GM21723 (cell line): Measurements from ENCODE around the gene TSPAN3.
A peak's percentile ranks its signal among the peaks of the same experiment; 100 is the strongest.

Experiments used
- ATAC-seq: cut with Tn5 transposase; IDR thresholded peaks from one replicate; pipeline ENCODE4 v1.9.1; 2021; ENCODE audit warnings: mild to moderate bottlenecking, moderate library complexity; ENCODE audit not compliant: unreplicated experiment

TSPAN3 gene

DNA sequence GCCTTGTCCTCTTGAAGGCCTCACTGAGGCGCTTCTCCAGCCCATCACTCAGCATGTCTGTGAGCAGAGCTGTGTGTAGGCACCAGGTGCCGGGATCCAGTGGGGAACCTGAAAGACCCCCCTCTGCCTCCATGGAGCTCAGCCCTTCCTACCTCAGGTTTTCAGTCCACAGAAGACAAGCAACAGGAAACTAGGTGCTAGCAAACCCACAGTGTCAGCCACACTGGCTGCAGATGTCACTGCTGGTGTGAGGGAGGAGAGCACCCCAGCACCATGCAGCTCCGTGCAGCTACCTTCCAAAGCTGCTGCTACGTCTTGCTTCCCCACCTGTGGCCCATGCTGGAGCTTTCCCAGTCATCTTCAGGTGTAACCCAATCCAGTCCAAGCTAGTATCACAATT, 58.0 kb downstream of the TSPAN3 start:
- ATAC-seq, result no peak

DNA sequence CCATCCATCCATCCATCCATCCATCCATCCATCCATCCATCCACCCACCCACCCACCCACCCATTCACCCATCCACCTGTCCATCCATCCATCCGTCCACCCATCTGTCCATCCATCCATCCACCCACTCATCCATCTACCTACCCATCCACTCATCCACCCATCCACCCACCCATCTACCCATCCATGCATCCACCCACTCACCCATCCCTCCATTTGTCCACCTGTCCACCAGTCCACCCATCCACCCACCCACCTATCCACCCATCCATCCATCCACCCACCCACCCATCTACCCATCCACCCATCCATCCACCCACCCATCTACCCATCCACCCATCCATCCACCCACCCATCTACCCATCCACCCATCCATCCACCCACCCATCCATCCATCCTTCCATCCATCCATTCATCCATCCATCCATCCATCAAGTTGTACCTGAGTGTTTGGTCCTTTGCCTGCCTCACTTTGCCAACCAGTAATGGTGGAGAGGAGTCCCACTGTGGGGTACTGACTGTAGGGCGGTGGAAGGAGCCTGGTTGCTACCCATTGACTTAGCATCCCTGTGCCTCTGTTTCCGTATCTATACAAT, 58.7 kb downstream of the TSPAN3 start:
- ATAC-seq, result no peak

DNA sequence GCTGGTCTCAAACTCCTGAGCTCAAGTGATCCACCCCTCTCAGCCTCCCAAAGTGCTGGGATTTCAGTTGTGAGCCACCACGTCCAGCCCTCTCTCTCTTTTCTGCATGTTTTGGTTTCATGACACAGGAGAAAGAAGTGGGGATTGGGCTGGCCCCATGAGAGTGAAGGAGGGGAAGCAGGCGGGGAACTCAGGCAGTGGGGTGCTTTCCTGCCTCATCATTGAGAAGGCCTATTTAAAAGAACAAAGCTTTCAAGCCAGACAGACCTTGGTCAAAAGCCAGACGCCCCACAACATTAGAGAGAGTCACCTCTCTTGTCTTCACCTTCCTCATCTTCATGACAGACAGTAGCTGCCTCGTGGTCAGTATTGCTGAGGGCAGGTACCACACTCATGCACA, 60.1 kb downstream of the TSPAN3 start:
- ATAC-seq, result no peak

DNA sequence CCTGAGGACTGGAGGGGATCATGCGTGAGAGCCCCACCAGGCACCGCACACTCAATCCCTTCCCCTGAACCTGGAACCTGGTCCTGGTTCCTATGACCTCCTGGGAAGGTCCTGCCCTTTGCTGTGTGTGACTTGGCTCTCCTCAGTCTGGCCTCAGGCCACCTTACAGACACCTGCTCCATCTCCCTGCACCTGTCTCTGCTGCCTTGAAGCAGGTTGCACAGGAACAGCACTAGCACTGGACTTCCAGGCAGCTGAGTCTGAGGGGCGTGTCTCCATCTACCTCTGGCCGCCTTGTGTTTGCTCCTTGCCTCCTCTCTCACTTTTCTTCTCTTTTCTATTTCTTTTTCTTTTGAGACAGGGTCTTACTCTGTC, 60.6 kb downstream of the TSPAN3 start:
- ATAC-seq, result no peak

DNA sequence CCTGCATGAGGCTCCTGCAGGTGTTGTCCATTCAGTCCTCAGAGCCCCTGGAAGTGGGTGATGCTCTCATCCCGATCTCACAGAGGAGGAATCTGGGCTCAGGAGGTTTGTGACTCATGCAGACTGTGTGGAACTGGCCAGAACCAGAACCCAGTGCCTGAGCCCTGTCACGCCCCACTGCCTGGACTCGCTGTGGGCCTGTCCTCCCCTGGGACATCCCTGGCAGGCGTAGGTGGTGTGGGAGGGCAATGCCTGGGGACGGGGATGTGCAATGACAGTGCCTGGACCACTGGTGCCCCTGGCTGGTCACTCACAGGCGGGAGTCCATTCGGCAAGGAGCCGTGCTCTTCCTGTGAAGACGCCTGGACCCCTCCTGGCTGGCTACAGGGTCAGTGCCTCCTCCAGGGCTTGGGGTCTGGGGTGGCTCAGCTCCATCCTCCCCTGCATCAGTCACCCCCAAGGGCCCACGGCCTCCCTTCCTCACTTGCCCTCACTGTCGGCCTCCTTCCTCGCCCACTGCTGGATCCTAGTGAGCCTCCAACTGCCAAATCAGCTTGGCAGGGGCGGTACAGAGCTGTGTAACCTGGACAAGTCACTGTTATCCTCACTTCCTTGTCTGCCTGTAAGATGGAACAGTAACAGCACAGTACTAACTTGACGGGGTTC, 61.1 kb downstream of the TSPAN3 start:
- ATAC-seq, result no peak

DNA sequence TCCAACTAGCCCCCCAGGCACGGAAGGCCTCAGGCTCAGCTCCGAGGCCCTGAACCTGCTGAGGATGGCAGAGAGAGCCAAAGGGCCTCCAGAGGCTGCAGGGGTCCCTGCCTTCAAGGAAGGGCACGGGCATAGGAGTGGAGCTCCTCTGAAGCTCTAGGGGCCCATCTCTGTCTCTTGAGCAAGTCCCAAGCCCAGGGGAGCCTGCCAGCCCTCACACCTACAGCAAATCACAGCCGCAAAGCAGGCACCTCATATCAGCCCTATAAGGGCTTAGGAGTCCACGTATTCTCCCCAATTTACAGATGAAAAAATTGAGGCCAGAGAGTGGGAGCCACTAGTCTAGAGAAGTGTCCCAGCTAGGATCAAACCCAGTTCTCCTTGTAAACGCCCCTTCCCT, 61.7 kb downstream of the TSPAN3 start:
- no peak for ATAC-seq

DNA sequence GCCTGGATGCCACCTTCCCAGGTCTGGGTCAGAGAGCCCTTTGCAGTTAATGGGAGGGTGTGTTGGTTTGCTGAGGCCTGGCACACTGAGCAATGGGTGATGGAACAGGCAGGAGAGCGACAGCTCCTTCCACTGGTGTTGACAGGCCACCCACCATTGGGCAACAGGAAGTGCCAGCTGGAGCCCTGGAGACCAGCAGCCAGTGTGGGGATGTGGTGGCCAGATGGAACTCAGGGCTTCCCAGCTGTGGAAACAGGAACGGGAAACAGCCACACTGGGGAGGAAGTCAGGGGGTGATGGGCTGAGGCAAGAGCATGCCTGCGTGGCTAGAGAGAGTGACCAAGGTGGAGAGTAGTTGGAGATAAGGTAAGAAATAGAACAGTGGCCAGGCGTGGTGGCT, 66.7 kb downstream of the TSPAN3 start:
- no peak for ATAC-seq

DNA sequence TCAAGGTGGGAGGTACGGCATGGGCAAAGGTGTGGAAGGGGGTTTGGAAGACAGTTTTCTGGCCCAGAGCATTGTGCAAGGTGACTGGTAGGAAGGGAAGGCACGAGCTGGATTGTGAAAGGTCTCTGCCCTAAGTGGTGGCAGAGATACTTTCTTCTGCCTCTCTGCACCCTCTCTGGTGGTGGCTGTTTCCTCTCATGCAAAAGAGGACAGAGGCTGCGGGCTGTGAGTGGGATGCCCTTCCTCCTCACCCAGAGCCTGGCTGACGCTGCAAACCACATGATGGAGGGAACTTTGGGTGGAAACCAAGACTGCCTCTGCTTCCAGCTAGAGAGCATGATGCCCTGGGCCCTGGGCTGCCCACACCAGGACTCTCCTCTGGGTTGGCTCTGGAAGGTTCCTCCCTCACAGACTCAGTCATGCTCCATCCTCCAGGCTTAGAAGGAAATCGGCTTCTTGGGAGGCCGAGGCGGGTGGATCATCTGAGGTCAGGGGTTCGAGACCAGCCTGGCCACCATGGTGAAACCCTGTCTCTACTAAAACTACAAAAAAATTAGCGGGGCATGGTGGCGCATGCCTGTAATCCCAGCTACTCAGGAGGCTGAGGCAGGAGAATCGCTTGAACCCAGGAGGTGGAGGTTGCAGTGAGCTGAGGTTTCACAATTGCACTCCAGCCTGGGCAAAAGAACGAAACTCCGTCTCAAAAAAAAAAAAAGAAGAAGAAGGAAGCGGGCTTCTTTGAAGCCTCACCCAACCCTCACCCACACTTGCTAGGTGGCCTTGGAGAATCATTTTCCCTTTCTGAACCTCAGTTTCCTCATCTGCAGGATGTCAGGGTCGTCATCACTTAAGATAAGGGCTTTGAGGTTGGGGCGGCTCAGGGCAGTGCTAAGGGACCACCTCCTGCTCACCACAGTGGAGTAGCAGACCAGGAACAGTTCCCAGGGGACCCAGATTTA, 67.7 kb downstream of the TSPAN3 start:
- ATAC-seq, result peak; percentile 78

DNA sequence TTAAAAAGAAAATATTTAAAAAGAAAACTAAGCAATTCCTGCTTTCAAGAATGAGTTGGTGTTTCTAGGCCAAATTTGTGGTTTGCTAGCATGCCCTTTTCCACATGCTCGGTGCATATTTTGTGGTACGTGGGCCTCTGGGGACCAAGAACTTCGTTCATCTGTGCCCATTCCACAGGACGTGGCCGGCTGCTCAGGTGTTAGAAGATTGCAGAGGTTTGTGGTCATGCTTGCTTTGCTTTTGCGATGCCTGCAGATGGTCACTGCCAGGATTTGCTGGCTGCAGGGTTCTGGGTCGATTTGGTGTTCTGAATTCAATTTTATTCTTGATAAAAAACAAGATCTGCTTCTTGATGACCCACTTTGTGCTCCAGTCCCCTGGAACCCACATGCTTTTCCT, 68.5 kb downstream of the TSPAN3 start:
- no peak for ATAC-seq

DNA sequence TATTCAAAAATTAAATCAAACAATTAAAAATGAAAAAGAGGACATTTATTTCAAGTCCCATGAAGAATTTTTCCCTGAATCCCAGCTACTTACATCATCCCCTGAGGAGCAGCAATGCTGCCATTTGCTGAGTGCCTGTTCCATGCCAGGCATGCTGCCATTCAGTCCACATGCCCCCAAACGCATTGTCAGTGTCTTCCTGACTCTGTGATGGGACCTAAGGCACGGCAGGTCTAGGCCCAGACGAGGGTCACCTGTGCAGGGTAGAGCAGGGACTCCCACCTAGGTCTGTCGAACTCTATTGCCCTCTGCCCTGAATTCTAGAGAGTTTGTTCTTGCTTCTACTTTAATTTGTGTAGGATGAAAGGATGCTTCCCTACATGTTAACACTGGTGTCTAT, 68.9 kb downstream of the TSPAN3 start:
- no peak for ATAC-seq

DNA sequence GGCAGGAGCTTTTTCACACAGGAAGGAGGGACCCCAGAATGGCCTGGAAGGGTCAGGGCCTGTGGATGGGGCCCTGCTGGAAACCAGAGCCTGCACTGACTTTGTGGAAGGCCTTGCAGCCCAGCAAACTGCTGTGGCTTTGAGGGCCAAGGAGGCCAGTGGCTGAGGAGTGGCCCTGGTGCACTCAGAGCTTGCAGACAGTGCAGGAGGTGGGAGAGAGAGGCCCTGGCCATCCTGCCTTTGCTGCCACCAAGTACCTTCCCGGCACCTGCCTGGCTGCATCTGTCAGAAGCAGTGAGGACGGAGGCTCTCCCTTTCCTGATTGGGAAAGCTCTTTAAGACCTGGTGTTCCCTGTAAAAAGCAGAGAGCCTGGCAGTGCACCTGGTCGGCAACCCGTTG, 69.6 kb downstream of the TSPAN3 start:
- ATAC-seq, result no peak

DNA sequence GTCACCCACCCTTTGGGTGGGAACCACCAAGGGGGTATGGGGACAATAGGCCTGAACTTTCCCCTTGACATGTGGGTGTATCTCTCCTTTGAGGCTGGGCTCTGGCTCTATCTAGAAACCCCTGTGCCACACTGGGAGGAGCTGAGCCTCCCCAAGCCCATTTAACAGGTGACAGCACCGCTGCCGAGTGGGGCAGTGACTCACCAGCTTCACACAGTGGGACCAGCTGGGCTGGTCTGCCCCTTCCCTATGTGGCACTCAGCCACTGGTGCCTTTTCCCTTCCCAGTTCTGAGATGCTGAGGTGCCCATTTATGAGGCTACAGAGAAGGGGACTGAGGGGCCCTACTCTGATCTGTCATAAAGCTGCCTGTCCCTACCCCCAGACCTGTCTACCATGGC, 70.9 kb downstream of the TSPAN3 start:
- ATAC-seq, result no peak

DNA sequence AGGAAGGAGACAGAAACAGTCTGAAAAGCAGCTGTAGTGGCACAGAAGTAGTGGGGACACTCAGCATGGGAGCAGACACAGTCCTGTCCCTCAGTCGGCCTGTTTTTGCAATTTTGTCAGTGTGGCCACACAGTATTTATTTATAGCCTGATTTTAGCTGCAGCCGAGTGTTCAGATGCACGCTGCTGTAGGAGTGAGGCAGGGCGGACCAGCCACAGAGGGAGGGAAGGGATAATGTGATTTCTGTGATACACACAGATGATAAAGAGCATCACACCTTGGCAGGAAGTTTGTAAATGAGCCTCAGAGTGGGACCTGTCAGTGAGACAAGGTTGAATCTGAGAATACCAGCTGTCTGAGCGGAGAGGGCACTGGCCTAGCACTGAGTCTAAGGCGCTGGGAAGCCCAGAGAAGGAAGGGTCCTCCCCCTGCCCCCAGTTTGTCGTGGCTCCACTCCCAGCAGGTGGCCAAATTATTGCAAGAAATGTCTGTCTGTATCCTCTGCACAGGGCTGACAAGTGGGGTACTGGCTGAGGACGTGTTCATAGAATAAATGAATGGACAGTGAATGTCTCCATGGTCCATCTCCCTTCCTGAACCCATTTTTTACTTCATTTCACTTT, 72.1 kb downstream of the TSPAN3 start:
- no peak for ATAC-seq

DNA sequence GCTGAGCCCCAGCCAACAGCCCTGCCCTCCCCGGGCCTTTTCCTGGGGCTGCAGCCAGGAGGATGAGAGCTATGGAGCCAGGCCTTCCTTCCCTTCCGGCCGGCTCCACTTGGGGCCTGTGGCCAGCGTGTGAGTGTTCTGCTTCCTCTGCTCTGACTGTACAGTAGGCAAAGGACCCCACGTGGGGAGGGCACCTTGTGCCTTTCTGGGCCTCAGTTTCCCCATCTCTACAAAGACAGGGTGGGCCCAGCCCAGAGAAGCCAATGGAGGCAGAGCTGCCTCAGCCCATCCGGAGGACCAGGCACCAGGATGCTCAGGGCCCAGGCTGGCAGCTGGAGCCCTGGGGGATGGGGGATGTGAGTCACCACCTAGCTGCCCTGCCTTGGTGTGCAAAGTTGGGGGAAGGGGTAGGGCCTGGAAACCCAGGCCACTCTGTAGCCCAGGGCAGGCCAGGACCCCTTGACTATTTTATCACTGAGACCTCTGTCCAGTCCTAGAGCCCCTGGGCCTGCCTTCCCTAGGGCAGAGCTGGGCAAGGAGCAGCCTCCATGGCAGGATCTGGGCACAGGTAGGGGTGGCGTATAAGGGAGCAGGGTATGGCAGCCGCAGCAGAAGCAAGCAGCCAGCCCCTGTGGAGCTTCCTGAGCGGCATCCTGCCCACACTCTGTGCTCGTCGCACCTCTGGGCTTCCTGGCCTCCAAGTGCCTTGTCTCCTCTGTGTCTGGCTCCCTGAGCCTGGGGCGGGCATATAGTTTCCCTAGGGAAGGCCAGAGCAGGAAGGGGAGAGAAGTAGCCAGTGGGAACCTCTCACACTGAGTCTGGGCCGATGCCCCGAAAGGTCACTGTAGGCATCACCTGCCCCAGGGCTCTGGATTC, 74.1 kb downstream of the TSPAN3 start:
- ATAC-seq, result no peak

DNA sequence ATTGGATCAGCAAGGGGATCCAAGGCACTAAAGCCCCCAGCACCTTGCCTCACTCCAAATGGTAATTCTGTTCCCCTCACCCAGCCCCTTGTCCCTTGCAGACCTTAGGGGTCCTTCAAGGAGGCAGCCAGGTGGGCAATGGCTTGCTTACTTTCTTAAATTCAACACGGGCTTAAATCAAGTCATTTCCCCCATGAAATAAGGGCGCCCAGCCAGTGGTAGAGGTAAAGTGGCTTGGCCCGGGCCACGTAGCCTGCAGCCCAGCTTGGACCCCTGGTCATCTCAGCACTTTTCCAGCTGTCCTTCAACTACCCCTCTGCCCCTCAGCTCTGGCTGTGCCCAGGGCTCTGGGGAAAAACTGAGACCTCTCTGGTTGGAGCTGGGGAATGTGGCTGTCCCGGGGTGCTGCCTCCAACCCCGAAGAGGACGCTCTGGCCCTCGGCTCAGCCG, 74.8 kb downstream of the TSPAN3 start:
- ATAC-seq, result no peak

DNA sequence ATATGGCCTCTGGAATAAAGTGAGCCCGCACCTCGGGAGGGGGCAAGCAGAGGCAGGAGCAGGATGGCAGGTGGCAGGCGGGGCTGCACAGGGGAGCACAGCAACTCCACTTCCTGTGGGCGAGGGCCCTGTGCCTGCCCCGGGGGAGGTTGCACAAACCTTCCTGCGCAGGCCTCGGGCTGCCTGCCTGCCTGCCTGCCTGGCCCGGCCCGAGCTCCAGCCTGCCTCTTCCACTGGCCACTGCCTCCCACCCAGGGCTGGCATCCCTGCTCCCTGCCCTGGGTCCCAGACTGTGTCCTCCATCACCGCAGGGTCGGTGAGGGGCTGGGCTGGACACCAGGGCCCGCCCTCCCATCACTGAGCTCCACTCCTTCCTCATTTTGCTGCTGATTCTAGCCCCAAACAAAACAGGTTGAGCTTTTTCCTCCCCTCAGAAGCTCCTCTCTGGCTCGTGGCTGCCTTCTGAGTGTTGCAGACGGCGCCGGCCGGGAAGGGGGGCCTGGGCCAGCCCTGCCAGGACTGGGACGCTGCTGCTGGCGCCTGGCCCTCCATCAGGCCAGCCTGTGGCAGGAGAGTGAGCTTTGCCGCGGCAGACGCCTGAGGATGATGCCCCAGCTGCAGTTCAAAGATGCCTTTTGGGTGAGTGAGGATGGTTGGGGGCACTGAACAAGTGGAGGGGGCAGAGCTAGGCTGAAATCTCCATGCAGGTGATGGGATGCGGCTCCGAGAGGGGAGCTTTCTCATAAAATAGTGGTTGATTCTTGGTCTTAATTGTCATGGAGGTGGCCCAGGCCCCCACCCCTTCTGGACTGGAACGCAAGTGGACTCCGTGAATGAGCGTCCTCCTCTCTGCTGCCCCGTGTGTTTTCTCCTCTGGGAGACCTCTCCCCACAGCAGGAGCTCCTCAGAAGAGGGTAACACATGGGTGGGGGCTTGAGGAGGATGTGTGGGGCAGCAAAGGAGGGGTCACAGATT, 75.7 kb downstream of the TSPAN3 start, which contains the start of gene PSTPIP1:
Gene PSTPIP1 (plus strand): TSS at position 156 of the 975 bp plus-strand sequence. CDS start 448 bp downstream, at position 604.
- ATAC-seq, result peak; percentile 54

DNA sequence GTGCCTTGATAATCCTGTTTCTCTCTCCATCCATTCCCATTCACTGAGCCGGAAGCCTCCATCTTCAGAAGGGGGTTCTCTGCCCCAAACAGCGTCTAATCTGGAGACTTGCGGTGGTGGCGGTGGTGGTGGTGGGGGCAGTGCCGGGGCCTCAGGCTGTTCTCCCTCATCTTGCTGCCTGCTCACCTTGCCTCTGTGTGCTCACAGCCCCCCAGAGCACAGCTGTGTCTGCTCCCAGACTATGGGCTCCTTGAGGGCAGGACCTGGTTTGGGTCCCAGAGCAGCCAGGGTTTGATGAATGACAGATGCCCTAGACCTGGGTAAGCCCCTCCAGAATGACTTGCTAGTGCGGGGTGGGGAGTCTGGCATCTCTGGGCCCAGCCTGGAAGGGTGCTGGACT, 76.4 kb downstream of the TSPAN3 start:
- ATAC-seq, result no peak

DNA sequence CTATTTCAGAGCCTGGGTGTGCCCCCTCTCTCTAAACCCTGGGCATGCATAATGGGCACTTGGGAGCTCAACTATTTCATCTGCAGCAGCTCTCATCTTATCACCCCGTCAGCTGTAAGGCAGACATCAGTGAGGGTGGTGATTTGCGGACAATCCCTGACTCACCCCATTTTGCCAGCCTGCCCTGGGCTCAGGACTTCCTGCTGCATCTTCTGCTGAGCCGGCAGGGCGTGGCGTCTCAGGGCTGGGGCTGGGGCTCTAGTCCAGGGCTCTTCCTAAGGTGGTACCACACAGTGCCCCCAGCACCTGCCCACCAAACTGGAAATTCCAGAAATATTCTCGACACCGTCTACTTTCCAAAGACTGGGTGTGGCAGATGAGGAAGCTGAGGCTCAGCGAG, 76.9 kb downstream of the TSPAN3 start:
- no peak for ATAC-seq

DNA sequence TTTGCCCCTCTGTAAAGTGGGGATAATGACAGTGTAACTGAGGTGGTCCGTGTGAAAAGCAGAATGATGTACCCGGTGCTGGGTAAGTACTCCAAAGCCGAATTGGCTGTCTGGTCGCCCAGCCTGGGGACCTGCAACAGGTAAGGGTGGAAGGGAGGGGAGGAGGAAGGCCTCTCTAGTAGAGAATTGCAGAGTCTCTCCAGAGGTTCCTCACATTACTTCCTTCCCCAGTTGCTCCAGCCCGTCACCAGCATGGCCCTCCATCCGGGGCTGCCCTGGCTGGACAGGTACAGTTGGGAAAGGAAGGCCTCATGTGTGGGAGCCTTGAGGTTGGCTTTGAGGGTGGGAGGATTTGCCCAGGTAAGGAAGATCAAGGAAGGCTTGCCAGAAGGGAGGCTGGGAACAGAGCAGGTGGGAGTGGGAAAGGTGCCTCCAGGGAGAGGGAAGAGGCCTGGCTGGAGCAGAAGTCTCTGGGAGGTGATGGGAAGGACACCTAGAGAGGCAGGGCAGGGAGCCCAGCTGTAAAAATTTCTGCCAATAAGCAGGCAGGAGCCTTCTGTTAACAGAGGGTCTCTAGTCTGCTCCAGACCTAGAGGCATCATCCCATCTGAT, 77.7 kb downstream of the TSPAN3 start:
- no peak for ATAC-seq
